Activated naive CD4-positive, alpha-beta T cell treated with anti-CD3 and anti-CD28 coated beads, Interleukin-2, amount 50 U/mL, for 24 hours (primary cell): Measurements from ENCODE around the gene CCNY.

Source experiments
- H3K27ac Mint-ChIP-seq: one replicate; pipeline ENCODE4 v1.8.0; 2021; ENCODE audit warnings: mild to moderate bottlenecking, mixed read lengths
- H3K27me3 Mint-ChIP-seq: one replicate; pipeline ENCODE4 v1.8.0; 2021; ENCODE audit warnings: mixed read lengths
- H3K36me3 Mint-ChIP-seq: one replicate; pipeline ENCODE4 v1.8.0; 2021; ENCODE audit warnings: mixed read lengths
- H3K4me1 Mint-ChIP-seq: one replicate; pipeline ENCODE4 v1.8.0; 2021; ENCODE audit warnings: mixed read lengths
- H3K4me3 Mint-ChIP-seq: one replicate; pipeline ENCODE4 v1.8.0; 2021; ENCODE audit warnings: mild to moderate bottlenecking, mixed read lengths
- H3K9me3 Mint-ChIP-seq: one replicate; pipeline ENCODE4 v1.8.0; 2021; ENCODE audit warnings: mixed read lengths

CCNY gene

DNA sequence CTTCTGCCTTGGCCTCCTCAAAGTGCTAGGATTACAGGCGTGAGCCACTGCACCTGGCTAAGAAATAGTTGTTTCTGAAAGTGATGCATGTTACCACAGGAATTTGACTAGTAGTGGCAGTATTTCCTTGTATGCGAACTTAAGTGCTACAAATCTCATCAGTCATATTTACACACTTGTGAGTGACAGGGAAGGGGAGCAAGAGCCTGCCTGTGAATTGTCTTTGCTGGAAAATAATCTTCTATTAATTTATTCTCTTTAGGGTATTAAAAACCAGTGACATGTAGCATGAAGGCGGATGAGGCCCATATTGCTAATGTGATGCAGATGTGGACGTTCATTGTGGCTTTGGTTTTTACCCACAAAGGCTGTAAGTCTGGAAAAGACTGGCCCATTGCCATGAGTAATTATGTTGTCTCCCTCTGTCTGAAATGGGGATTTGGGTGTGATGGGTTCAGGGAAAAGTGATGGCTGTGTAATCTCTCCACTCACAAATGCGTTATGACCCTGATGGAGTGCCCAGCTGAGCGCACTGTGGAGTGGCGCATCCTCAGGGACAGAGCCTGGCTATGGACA lies 97.6 kb downstream of the CCNY start:
- H3K36me3 Mint-ChIP-seq: peaks cover 30% of the 10 kb centered on the region
- no peaks in the 10 kb centered on the region for H3K27me3 Mint-ChIP-seq
- H3K4me1 Mint-ChIP-seq: peaks cover 47% of the 10 kb centered on the region
- no peak overlapping the region for H3K4me3 Mint-ChIP-seq
- H3K9me3 Mint-ChIP-seq: peaks cover 11% of the 10 kb centered on the region
- H3K27ac Mint-ChIP-seq: peak overlapping the region; percentile 35

DNA sequence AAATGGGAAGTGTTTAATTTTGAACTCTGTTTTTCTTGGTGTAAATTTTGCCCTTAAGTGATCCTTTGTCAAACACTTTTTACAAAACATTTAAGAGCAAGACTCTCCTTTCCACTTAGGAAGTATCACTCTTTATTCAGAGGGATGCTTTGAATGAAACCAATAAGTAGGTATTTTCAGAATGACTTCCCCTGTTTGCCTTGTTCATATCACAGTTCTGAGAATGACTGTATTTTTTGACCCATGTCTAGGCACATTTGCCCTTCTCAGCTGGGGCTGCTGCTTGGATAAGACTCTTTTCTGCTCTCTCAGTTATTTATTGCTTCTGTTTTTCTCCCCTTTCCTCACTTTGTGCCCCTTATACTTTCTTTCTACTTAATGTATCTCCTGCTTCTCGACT lies 98.2 kb downstream of the CCNY start:
- H3K27me3 Mint-ChIP-seq: no peaks in the 10 kb centered on the region
- peaks cover 50% of the 10 kb centered on the region for H3K4me1 Mint-ChIP-seq
- H3K4me3 Mint-ChIP-seq: no peak overlapping the region
- H3K9me3 Mint-ChIP-seq: peaks cover 16% of the 10 kb centered on the region
- peaks cover 36% of the 10 kb centered on the region for H3K36me3 Mint-ChIP-seq
- peak overlapping the region; percentile 1 for H3K27ac Mint-ChIP-seq

DNA sequence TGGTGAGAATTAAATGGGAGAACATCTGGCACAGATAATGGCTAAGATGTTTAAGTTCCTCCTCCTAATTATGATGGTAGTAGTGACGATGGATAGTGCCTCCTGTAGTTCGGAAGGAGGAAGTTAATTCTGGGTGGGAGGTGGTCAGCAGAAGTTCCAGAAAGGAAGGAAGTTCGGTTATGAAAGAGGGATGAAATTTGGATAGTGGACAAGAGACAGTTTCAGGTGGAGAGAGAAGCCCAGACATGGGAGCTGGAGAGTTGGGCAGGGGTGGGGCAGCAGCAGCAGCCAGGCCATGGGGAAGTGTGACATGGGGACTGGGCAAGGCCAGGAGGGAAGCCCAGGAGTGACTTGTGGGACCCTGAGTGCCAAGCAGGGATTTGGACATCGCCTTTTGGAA lies 99.5 kb downstream of the CCNY start:
- Mint-ChIP-seq H3K9me3 (peaks cover 16% of the 10 kb centered on the region), H3K4me1 (peaks cover 51% of the 10 kb centered on the region), H3K27ac (peak overlapping the region; percentile 82), H3K4me3 (no peak overlapping the region), H3K36me3 (peaks cover 40% of the 10 kb centered on the region), H3K27me3 (no peaks in the 10 kb centered on the region)

DNA sequence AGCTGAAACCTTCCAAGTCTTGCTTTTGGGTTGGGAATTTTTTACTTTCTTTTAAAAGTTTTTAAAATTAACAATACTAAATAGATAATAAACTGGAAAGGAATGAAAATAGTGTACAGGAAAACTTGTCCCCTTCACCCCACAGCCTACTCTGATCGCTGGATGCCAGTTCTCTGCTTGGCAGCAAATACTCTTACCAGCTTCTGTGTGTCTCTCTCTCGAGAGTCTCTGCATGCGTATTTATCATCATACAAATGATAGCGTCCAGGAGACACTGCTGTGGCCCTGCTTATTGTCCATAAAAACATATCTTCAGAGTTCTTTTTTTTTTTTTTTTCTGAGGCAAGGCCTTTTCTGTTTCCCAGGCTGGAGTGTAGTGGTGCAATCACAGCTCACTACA lies 101.5 kb downstream of the CCNY start:
- Mint-ChIP-seq H3K36me3 (peaks cover 46% of the 10 kb centered on the region), H3K27me3 (no peaks in the 10 kb centered on the region), H3K4me3 (no peak overlapping the region), H3K27ac (no peak overlapping the region), H3K4me1 (peaks cover 51% of the 10 kb centered on the region), H3K9me3 (peaks cover 16% of the 10 kb centered on the region)

DNA sequence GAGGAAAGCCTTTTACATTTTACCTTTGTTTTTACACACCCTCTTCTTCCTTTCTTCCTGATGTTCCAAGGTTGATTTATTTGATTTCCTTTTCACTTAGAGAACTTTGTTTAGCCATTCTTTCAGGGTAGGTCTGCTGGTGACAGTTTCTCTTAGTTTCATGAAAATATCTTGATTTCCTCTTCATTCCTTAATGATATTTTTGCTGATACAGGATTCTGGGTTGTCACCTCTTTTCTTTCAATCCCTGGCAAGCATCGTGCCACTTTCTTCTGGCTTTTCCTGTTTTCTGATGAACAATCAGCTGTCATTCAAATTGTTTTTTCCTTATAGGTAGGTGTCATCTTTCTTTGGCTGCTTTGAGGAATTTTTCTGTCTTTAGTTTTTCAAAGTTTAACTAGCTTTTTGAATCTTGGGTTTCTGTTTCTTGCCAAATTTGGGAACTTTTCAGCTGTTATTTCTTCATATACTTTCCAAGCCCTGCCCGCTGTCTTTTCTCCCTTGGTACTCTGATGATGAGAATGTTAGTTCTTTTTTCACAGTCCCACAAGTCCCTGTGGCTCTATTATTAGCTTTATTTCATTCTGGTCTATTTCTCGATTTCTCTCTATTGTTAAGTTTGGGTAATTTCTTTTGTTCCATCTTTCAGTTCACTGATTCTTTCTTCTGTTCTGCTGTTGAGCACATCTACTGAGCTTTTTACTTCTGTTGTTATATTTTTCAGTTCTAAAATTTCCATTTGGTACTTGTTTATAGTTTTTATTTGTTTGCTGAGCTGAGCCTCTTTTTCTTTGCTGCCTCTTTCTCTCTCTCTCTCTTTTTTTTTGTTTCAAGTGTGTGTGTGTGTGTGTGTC lies 102.6 kb downstream of the CCNY start:
- Mint-ChIP-seq H3K27me3 (no peaks in the 10 kb centered on the region), H3K4me1 (peaks cover 49% of the 10 kb centered on the region), H3K9me3 (peaks cover 16% of the 10 kb centered on the region), H3K27ac (peak overlapping the region; percentile 43), H3K36me3 (peaks cover 44% of the 10 kb centered on the region), H3K4me3 (no peak overlapping the region)

DNA sequence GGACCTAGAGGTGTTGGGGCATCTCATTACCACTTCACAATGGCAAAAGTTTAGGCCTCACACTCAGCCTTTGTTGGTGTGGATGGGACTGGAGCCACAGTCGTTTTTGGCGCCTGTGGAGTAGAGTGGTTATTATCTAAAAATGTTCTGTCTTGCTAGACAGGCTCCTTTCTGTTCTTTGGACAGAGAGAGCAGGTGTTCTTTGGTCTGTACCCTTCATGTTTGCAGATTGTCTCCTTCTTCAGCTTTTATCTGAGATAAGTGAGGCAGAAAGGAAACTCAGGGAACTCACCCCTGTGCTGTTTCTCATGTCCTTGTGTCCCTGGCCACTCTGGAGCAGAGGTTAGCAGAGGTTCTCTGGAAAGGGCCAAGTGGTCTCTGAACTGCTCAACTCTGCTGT lies 103.7 kb downstream of the CCNY start:
- no peak overlapping the region for H3K27ac Mint-ChIP-seq
- H3K27me3 Mint-ChIP-seq: no peaks in the 10 kb centered on the region
- peaks cover 45% of the 10 kb centered on the region for H3K4me1 Mint-ChIP-seq
- no peak overlapping the region for H3K4me3 Mint-ChIP-seq
- H3K36me3 Mint-ChIP-seq: peaks cover 44% of the 10 kb centered on the region
- H3K9me3 Mint-ChIP-seq: peaks cover 21% of the 10 kb centered on the region

DNA sequence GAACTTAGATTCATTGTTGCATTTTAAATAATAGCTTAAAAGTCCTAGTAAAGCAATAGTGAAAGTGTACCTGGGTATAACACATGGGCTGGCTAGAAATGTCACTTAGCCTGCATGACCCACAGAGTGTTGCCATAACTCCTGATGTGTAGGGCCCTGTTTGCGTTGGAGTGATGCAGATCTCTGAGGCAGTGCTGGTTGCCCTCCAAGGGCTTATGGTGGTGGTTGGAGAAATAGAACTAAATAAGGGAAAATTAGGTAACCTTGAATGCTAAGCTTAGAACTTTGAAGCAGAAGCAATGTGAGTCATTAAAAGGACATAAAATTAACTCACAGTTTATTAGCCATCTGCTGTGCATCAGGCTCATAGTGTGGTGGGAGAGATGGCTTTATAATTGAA lies 105.7 kb downstream of the CCNY start:
- Mint-ChIP-seq H3K4me1 (peaks cover 56% of the 10 kb centered on the region), H3K36me3 (peaks cover 41% of the 10 kb centered on the region), H3K4me3 (no peak overlapping the region)

DNA sequence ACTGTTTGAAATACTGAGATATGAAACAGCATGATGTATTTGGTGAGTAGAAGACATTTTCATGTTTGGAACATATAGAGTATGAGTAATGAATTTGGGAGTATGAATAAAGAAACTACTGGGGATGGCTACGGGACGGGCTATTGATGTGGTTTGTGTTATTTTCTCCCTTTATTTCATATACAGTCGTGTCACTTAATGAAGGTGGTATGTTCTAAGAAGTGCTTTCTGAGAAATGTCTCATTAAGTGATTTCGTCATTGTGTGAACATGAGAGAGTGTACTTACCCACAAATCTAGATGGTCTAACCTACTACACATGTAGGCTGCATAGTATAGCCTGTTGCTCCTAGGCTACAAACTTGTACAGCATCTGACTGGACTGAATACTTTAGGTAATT lies 106.3 kb downstream of the CCNY start:
- H3K27me3 Mint-ChIP-seq: no peaks in the 10 kb centered on the region
- H3K27ac Mint-ChIP-seq: peak overlapping the region; percentile 85
- H3K4me3 Mint-ChIP-seq: no peak overlapping the region
- peaks cover 38% of the 10 kb centered on the region for H3K36me3 Mint-ChIP-seq
- peaks cover 59% of the 10 kb centered on the region for H3K4me1 Mint-ChIP-seq
- peaks cover 24% of the 10 kb centered on the region for H3K9me3 Mint-ChIP-seq

More for the DNA sequence above, 105.7 kb downstream of the CCNY start:
- H3K27ac Mint-ChIP-seq: peak overlapping the region; percentile 71
- H3K9me3 Mint-ChIP-seq: peaks cover 24% of the 10 kb centered on the region
- no peaks in the 10 kb centered on the region for H3K27me3 Mint-ChIP-seq

DNA sequence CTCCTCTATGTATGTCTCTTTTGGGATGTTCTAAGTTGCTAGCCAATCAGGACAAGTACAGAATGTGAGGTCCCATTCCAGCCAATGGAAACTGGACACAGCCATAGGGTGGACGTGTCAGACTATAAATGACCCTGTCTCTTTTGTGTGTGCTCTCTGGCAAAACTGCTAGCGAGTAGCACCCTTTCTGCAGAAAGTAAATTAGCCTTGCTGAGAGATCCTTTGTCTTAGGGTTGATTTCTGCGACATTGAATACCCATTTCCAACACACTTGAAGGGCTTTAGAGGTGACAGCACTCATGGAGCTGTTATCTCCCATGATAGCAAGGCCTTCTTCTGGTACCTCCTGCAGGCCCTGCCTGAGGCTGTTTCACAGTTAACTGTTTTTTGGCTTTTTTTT lies 107.5 kb downstream of the CCNY start:
- no peak overlapping the region for H3K27ac Mint-ChIP-seq
- peaks cover 19% of the 10 kb centered on the region for H3K9me3 Mint-ChIP-seq
- peaks cover 67% of the 10 kb centered on the region for H3K4me1 Mint-ChIP-seq
- no peaks in the 10 kb centered on the region for H3K27me3 Mint-ChIP-seq
- no peak overlapping the region for H3K4me3 Mint-ChIP-seq
- H3K36me3 Mint-ChIP-seq: peaks cover 35% of the 10 kb centered on the region

DNA sequence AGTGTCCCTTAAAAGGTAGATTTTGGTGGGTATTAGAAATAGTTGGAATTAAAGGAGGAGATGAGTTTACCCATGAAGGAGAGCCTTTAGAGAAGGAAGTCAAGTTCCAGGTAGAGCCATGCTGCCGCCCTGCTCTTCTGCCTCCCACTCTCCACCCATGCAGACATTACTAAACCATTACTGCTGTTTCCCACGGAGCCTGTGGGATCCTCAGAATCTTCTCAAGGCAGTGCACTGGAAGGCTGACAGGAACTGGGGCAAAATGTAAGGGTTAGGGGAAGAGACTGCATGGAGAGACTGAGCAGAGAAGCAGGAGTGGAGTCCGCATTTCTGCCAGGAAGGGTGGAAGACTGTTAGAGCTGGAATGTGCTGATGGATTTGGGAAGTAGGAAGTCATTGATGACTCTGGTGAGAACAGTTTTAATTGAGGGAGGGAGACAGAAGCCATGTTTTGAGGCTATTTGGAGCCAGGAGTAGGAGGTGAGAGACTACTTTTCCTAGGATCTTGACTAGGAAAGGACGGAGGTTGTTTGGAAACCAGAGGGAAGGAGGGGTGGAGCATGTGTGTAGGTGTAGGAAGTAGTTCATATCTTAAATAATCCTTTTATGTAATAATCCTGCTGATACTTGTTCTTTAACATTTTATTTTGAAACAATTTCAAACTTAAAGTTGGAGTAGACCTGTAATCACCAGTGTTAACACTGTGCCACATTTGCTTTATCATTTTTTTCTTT lies 109.0 kb downstream of the CCNY start:
- Mint-ChIP-seq H3K27me3 (no peaks in the 10 kb centered on the region), H3K36me3 (peaks cover 26% of the 10 kb centered on the region)

DNA sequence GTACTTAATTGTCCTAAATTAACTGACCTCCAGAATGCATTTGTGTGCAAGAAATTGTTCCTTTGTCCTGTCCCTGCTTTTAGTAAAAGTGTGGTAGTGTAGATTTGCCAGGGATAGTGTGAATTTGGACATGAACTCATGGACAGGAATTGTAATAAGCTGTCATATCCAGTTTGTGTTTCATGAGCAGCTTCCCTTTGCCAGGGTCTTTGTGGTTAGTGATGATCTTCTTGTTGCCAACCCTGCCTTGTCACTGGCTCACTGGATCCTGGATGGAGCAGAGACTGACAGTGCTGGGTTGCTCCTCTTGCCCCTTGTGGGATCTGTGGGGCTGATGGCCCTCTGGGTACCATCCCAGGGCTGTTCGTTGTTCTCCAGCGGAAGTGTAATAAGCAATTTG lies 110.1 kb downstream of the CCNY start:
- H3K27ac Mint-ChIP-seq: peak overlapping the region; percentile 39
- peaks cover 20% of the 10 kb centered on the region for H3K36me3 Mint-ChIP-seq
- H3K4me3 Mint-ChIP-seq: no peak overlapping the region
- H3K27me3 Mint-ChIP-seq: no peaks in the 10 kb centered on the region
- H3K4me1 Mint-ChIP-seq: peaks cover 77% of the 10 kb centered on the region
- peaks cover 13% of the 10 kb centered on the region for H3K9me3 Mint-ChIP-seq

More for the DNA sequence above, 109.0 kb downstream of the CCNY start:
- Mint-ChIP-seq H3K9me3 (peaks cover 13% of the 10 kb centered on the region), H3K4me1 (peaks cover 77% of the 10 kb centered on the region), H3K27ac (peak overlapping the region; percentile 84), H3K4me3 (peak overlapping the region; percentile 1)

DNA sequence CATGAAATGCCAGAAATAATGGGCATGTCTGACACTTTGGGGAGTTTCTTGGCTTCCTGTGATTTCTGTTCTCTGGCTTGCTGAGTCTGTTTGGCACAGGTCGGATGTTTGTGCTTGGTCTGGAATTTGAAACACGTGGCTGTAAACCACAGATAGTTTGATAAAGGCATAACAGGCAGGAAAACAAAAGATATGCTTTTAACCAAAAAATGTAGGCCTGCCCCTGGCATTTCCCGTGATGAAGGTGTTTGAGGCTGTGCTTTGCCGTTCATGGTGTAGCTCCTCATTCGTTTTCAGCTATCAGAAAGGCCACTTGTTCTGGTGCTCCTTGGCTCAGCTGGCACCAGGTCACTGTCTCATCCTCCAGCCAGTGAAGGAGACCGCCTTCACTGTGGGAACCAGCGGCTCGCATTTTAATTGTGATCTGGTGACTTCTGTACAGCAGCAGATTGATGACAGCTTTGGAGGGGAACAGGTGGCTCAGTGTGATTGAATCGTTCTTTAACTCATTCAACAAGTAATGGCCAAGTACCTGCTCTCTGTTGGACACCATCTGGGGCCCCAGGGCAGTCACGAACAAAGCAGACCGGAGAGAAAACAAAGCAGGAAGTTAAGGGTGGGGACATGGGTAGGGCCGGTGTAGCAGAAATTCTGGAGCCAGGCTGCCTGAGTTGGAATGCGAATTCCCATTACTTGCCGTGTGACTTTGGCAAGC lies 111.5 kb downstream of the CCNY start:
- Mint-ChIP-seq H3K4me1 (peaks cover 76% of the 10 kb centered on the region), H3K27ac (peak overlapping the region; percentile 84), H3K27me3 (no peaks in the 10 kb centered on the region), H3K36me3 (peaks cover 14% of the 10 kb centered on the region), H3K4me3 (peak overlapping the region; percentile 64), H3K9me3 (peaks cover 13% of the 10 kb centered on the region)

DNA sequence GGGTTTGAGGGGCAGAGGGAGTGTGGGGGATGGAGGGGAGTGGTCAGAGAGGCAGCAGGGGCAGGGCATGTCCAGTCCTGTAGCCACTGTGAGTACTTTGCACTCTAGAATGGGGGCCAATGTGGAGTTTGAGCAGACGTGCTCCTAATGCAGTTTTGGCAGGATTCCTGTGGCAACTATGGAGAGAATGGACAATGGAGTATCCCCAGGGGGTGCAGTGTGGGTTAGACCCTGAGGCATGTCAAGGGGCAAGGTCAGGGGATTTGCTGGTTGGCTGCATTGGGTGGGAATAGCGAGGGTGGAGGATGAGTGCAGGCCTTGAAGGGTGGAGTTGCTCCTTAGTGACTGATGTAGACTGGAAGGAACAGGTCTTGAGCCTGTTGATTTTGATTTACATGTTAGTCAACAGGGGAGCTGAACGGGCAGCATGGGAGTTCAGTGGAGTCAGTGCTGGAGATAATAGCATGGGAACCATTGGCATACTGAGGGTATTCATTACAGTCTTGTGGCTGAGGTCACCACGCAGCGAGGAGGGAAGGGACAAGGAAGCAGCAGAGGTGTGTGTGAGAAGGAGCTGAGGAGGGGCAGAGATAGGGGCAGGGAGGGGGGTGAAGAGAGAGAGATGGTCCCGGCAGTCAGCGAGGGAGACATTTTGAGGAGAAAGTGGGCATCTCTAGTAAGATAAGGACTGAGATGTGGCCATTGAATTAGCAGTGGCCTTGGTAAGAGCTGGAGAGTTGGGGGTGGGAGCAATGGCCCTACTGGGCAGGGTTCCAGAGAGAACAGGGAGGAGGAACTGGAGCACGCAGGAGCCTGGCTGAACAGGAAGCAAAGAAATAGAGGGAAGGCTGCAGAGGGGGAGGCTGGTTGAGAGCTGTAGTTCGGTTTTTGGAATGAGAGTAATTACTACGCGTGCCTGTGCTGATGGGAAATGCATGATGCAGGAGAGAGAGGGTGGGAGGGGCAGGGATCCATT lies 112.7 kb downstream of the CCNY start:
- no peaks in the 10 kb centered on the region for H3K27me3 Mint-ChIP-seq
- peak overlapping the region; percentile 95 for H3K27ac Mint-ChIP-seq
- H3K4me1 Mint-ChIP-seq: peaks cover 84% of the 10 kb centered on the region
- peak overlapping the region; percentile 51 for H3K4me3 Mint-ChIP-seq
- H3K36me3 Mint-ChIP-seq: peaks cover 14% of the 10 kb centered on the region
- peaks cover 13% of the 10 kb centered on the region for H3K9me3 Mint-ChIP-seq

DNA sequence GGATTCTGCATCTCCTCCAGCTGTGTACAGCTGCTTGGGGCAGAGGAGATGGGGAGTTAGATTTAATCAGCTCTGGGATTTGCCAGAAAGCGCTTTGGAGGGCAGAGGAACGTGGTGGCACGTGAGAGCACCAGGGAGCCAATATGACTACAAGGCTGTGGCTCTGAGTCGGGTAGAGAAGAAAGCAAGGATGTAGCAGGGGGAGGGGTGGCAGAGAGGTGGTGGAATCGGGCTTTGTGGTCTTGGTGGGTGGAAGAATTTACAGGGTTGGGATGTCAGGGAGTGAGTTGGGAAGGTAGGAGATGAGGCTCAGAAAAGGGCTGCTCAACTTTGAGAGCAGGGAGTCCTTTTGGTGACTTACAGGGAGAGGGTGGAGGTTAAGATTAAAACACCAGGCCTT lies 113.6 kb downstream of the CCNY start:
- H3K27ac Mint-ChIP-seq: peak overlapping the region; percentile 48
- peaks cover 8% of the 10 kb centered on the region for H3K9me3 Mint-ChIP-seq
- H3K4me3 Mint-ChIP-seq: peak overlapping the region; percentile 53
- H3K4me1 Mint-ChIP-seq: peaks cover 85% of the 10 kb centered on the region
- no peaks in the 10 kb centered on the region for H3K27me3 Mint-ChIP-seq
- peaks cover 10% of the 10 kb centered on the region for H3K36me3 Mint-ChIP-seq
